HCT116 (cell line): ENCODE measurements around the gene LHPP. TPM values are rescaled to one million over a fixed set of nuclear protein-coding genes. Genes with fewer than 3 reads are reported as not detected.

Experiments used
- ATAC-seq: fragments of 200-7000 bp; cut with Tn5 transposase; 2 replicates; pipeline ENCODE4 v1.9.1; 2020; ENCODE audit warnings: mild to moderate bottlenecking, moderate library complexity
- BruUV-seq: library from RNA; stranded (reverse); fragments of 400-500 nt; replicated peaks from 2 replicates; lab custom pipeline; 2021; lab: Mats Ljungman, UMichigan
- CTCF ChIA-PET: fragments of 300-600 bp; sonication (Branson Sonifier 250); formaldehyde crosslinking; loops from one replicate; lab custom pipeline; 2021; ENCODE audit warnings: antibody characterized with exemption; lab: Charles Lee
- POLR2A ChIA-PET: fragments of 300-600, 350-600 bp; sonication (Branson Sonifier 250); formaldehyde crosslinking; loops from one replicate; lab custom pipeline; 2021; ENCODE audit warnings: antibody characterized with exemption; lab: Charles Lee
- RAD21 ChIA-PET, 2 experiments: fragments of 300-600 bp; sonication (Branson Sonifier 250); formaldehyde crosslinking; loops; one replicate each; lab custom pipeline; 2023; ENCODE audit warnings: low total read pairs in 2 of 2; ENCODE audit not compliant: uncharacterized antibody in 2 of 2, unreplicated experiment in 2 of 2, low non-redundant PET in 1 of 2; lab: Charles Lee
- DNase-seq: peaks from one replicate; pipeline ENCODE4 v3.0.0-alpha.2; 2010; ENCODE audit warnings: low read depth, low spot score
- H2AFZ ChIP-seq: fragments of 200-600 bp; shearing (Covaris generic), sonication (generic); 2 replicates; pipeline ENCODE4 v1.6.1; 2017; ENCODE audit warnings: low read depth, mixed run types, mixed read lengths, antibody characterized with exemption, low read length; ENCODE audit not compliant: poor library complexity, severe bottlenecking
- H3K27ac ChIP-seq: 2 replicates; pipeline ENCODE4 v1.5.1; 2012; ENCODE audit warnings: low read depth, low read length
- H3K27me3 ChIP-seq: fragments of 200-600 bp; sonication (generic); 2 replicates; pipeline ENCODE4 v1.6.1; 2016; ENCODE audit warnings: mixed run types, low read length, mixed read lengths; ENCODE audit not compliant: insufficient read depth
- H3K36me3 ChIP-seq, 2 experiments: fragments of 200-500 bp in 1 of 2; fragments of 200-600 bp in 1 of 2; sonication (Bioruptor generic) in 1 of 2; sonication (generic) in 1 of 2; 2 replicates each; pipeline versions ENCODE4 v1.5.1 to v1.6.1; 2014 to 2016; ENCODE audit warnings: low read length in 2 of 2, inconsistent platforms in 1 of 2, mixed read lengths in 1 of 2, mixed run types in 1 of 2; ENCODE audit not compliant: insufficient read depth in 2 of 2, control insufficient read depth in 1 of 2
- H3K4me1 ChIP-seq, 2 experiments: fragments of 200-600 bp in 1 of 2; sonication (generic) in 1 of 2; 2 replicates each; pipeline versions ENCODE4 v1.5.1 to v1.6.1; 2012 to 2017; ENCODE audit warnings: low read length in 2 of 2, inconsistent platforms in 1 of 2, mild to moderate bottlenecking in 1 of 2, mixed read lengths in 1 of 2, mixed run types in 1 of 2, moderate library complexity in 1 of 2; ENCODE audit not compliant: insufficient read depth in 2 of 2, control insufficient read depth in 1 of 2
- H3K4me2 ChIP-seq: fragments of 200-600 bp; sonication (generic); 2 replicates; pipeline ENCODE4 v1.6.1; 2017; ENCODE audit warnings: mixed run types, low read length, mixed read lengths
- H3K4me3 ChIP-seq, 2 experiments: fragments of 200-600 bp in 1 of 2; sonication (generic) in 1 of 2; replicated peaks in 1 of 2; 2 replicates each; pipeline ENCODE4 v1.5.1; 2011 to 2016; ENCODE audit warnings: low read length in 2 of 2, control low read depth in 1 of 2, low read depth in 1 of 2, mild to moderate bottlenecking in 1 of 2, mixed read lengths in 1 of 2, mixed run types in 1 of 2
- H3K79me2 ChIP-seq: fragments of 200-600 bp; sonication (generic); 2 replicates; pipeline ENCODE4 v1.6.1; 2017; ENCODE audit warnings: mild to moderate bottlenecking, mixed run types, low read length, moderate library complexity, mixed read lengths; ENCODE audit not compliant: insufficient read depth
- H3K9ac ChIP-seq: fragments of 200-600 bp; sonication (generic); 2 replicates; pipeline ENCODE4 v1.6.1; 2016; ENCODE audit warnings: low read length, mixed read lengths
- H3K9me2 ChIP-seq: fragments of 200-600 bp; sonication (generic), shearing (Covaris generic); 2 replicates; pipeline ENCODE4 v1.6.1; 2017; ENCODE audit warnings: mixed run types, mild to moderate bottlenecking, moderate library complexity; ENCODE audit not compliant: insufficient read depth
- H3K9me3 ChIP-seq, 2 experiments: fragments of 200-500 bp in 1 of 2; fragments of 200-600 bp in 1 of 2; sonication (Bioruptor generic) in 1 of 2; sonication (generic) in 1 of 2; 2 replicates each; pipeline ENCODE4 v1.6.1; 2014 to 2017; ENCODE audit warnings: low read length in 2 of 2, mixed read lengths in 2 of 2, inconsistent platforms in 1 of 2, low read depth in 1 of 2, mild to moderate bottlenecking in 1 of 2, mixed run types in 1 of 2, moderate library complexity in 1 of 2; ENCODE audit not compliant: control insufficient read depth in 1 of 2, insufficient read depth in 1 of 2
- H4K20me1 ChIP-seq: fragments of 200-600 bp; sonication (generic), shearing (Covaris generic); 2 replicates; pipeline ENCODE4 v1.6.1; 2017; ENCODE audit warnings: mixed run types, mild to moderate bottlenecking, moderate library complexity; ENCODE audit not compliant: insufficient read depth
- CBX3 ChIP-seq: IDR thresholded peaks from 2 replicates; pipeline ENCODE4 v1.6.1; 2012; ENCODE audit warnings: low read depth
- CEBPB ChIP-seq: IDR thresholded peaks from 2 replicates; pipeline ENCODE4 v1.6.1; 2012; ENCODE audit warnings: low read depth
- ELF1 ChIP-seq: IDR thresholded peaks from 2 replicates; pipeline ENCODE4 v1.6.1; 2012; ENCODE audit warnings: low read depth, borderline replicate concordance
- EZH2phosphoT487 ChIP-seq: fragments of 200-600 bp; IDR thresholded peaks from 2 replicates; pipeline ENCODE4 v1.6.1; 2018; ENCODE audit warnings: antibody characterized with exemption, borderline replicate concordance
- JUND ChIP-seq: IDR thresholded peaks from 2 replicates; pipeline ENCODE4 v1.6.1; 2012
- MAX ChIP-seq: IDR thresholded peaks from 2 replicates; pipeline ENCODE4 v1.6.1; 2012
- POLR2A ChIP-seq: IDR thresholded peaks from 2 replicates; pipeline ENCODE4 v1.7.0; 2011; ENCODE audit warnings: borderline replicate concordance; ENCODE audit not compliant: insufficient read depth, insufficient read length; ENCODE audit errors: extremely low read depth
- POLR2AphosphoS5 ChIP-seq: IDR thresholded peaks from 2 replicates; pipeline ENCODE4 v1.6.1; 2011; ENCODE audit warnings: mild to moderate bottlenecking, low read depth, low read length, moderate library complexity
- RAD21 ChIP-seq: IDR thresholded peaks from 2 replicates; pipeline ENCODE4 v1.6.1; 2012; ENCODE audit warnings: low read depth, mild to moderate bottlenecking
- REST ChIP-seq: IDR thresholded peaks from 2 replicates; pipeline ENCODE4 v1.6.1; 2012; ENCODE audit warnings: low read depth
- SIN3A ChIP-seq: IDR thresholded peaks from 2 replicates; pipeline ENCODE4 v1.6.1; 2012; ENCODE audit warnings: low read depth
- SP1 ChIP-seq: IDR thresholded peaks from 2 replicates; pipeline ENCODE4 v1.6.1; 2012; ENCODE audit warnings: low read depth
- SRF ChIP-seq: IDR thresholded peaks from 2 replicates; pipeline ENCODE4 v1.6.1; 2012; ENCODE audit warnings: low read depth
- YY1 ChIP-seq: IDR thresholded peaks from 2 replicates; pipeline ENCODE4 v1.6.1; 2011; ENCODE audit warnings: low read length, low read depth, moderate library complexity, mild to moderate bottlenecking; ENCODE audit not compliant: insufficient replicate concordance; ENCODE audit errors: extremely low read depth
- intact Hi-C: fragments of 100-400 bp; cut with micrococcal nuclease; formaldehyde crosslinking; loops from 2 replicates; pipeline ENCODE4 v1.10.0; 2022
- total RNA-seq: library from RNA; stranded (reverse); gene quantifications from one replicate; pipeline ENCODE4 v1.2.1, GENCODE V29; 2021; ENCODE audit not compliant: unreplicated experiment

The LHPP gene
- total RNA-seq, 1 experiment from 2014 or later = 45.8 TPM

GRCh38 chr10:124545351-124546054 is 83.9 kb downstream of the LHPP start:
- RAD21 ChIA-PET = no interaction called here
- POLR2A ChIA-PET = no interaction called here
- no peak overlapping the region for H3K27ac ChIP-seq
- no peaks in the 10 kb centered on the region for H4K20me1 ChIP-seq
- no peaks in the 10 kb centered on the region for H3K4me1 ChIP-seq
- H3K27me3 ChIP-seq = no peaks in the 10 kb centered on the region
- H3K9me3 ChIP-seq = no peaks in the 10 kb centered on the region
- no peak overlapping the region for H3K4me3 ChIP-seq
- CTCF ChIA-PET = interaction anchor here (1.3 to 1.7 kb wide), 2 partner anchors 196 to 200 kb away, joined by 4 to 5 read pairs; no protein-coding TSS in a partner anchor
- H3K9me2 ChIP-seq = no peaks in the 10 kb centered on the region
- H2AFZ ChIP-seq = no peak overlapping the region
- TF ChIP-seq POLR2A = no peak
- TF ChIP-seq POLR2AphosphoS5 = no peak
- TF ChIP-seq JUND = no peak
- TF ChIP-seq CEBPB = no peak
- no peak for TF ChIP-seq YY1
- TF ChIP-seq MAX = no peak
- TF ChIP-seq RAD21 = no peak
- DNase-seq (no peak), ATAC-seq (no peak)
- no peak overlapping the region for H3K4me2 ChIP-seq
- H3K9ac ChIP-seq = no peak overlapping the region
- no peaks in the 10 kb centered on the region for H3K79me2 ChIP-seq
- no peaks in the 10 kb centered on the region for H3K36me3 ChIP-seq
- intact Hi-C loops = no loop called here
- BruUV-seq = no TSS peak

GRCh38 chr10:124546055-124546369 is 84.4 kb downstream of the LHPP start:
- Histone ChIP-seq H2AFZ (no peak overlapping the region), H4K20me1 (no peaks in the 10 kb centered on the region), H3K27ac (no peak overlapping the region), H3K9me2 (no peaks in the 10 kb centered on the region), H3K36me3 (no peaks in the 10 kb centered on the region), H3K9me3 (no peaks in the 10 kb centered on the region), H3K9ac (no peak overlapping the region), H3K4me3 (no peak overlapping the region), H3K4me2 (no peak overlapping the region), H3K27me3 (no peaks in the 10 kb centered on the region), H3K4me1 (no peaks in the 10 kb centered on the region), H3K79me2 (no peaks in the 10 kb centered on the region)
- TF ChIP-seq SRF (no peak), RAD21 (no peak), CEBPB (no peak), SP1 (no peak), EZH2phosphoT487 (no peak), YY1 (no peak), REST (no peak), JUND (no peak), CBX3 (no peak), ELF1 (no peak), SIN3A (no peak)
- CTCF ChIA-PET = interaction anchor here (1.3 to 1.7 kb wide), 2 partner anchors 195 to 200 kb away, joined by 4 to 5 read pairs; no protein-coding TSS in a partner anchor
- BruUV-seq = no TSS peak
- POLR2A ChIA-PET = no interaction called here
- DNase-seq = no peak
- RAD21 ChIA-PET = no interaction called here
- intact Hi-C loops = no loop called here
- ATAC-seq = no peak
